Liver (tissue), 9 donors: ENCODE results near the gene SNX32. TPM values are rescaled to one million over a fixed set of nuclear protein-coding genes. Genes with fewer than 3 reads are reported as not detected.

Source experiments
- DNase-seq: peaks from one replicate; pipeline ENCODE4 v3.0.0-alpha.2; 2017; ENCODE audit warnings: low spot score
- H3K27ac ChIP-seq, 2 donors: one replicate each; pipeline ENCODE4 v1.7.0; 2013; ENCODE audit warnings: inconsistent platforms in 2 of 2, low read length in 2 of 2, control low read depth in 1 of 2, low read depth in 1 of 2, mild to moderate bottlenecking in 1 of 2
- H3K27me3 ChIP-seq, 4 donors: one replicate each; pipeline versions ENCODE4 v1.6.1 to v1.7.0; 2013; ENCODE audit warnings: low read length in 3 of 4, inconsistent platforms in 1 of 4, mild to moderate bottlenecking in 1 of 4, moderate library complexity in 1 of 4; ENCODE audit not compliant: control insufficient read depth in 4 of 4, insufficient read depth in 4 of 4
- H3K36me3 ChIP-seq, 4 donors: one replicate each; pipeline versions ENCODE4 v1.6.1 to v1.7.0; 2013; ENCODE audit warnings: low read length in 3 of 4, mild to moderate bottlenecking in 3 of 4, low read depth in 1 of 4, moderate library complexity in 1 of 4; ENCODE audit not compliant: control insufficient read depth in 4 of 4, insufficient read depth in 3 of 4
- H3K4me1 ChIP-seq, 4 donors: one replicate each; pipeline versions ENCODE4 v1.6.1 to v1.7.0; 2013; ENCODE audit warnings: low read length in 3 of 4, mild to moderate bottlenecking in 3 of 4, moderate library complexity in 1 of 4; ENCODE audit not compliant: control insufficient read depth in 4 of 4, insufficient read depth in 4 of 4
- H3K4me3 ChIP-seq, 3 donors: one replicate each; pipeline versions ENCODE4 v1.6.1 to v1.7.0; 2013; ENCODE audit warnings: low read length in 3 of 3, control low read depth in 1 of 3, low read depth in 1 of 3, mild to moderate bottlenecking in 1 of 3
- H3K9ac ChIP-seq, 2 donors: one replicate each; pipeline ENCODE4 v1.7.0; 2013; ENCODE audit warnings: low read length in 2 of 2, mild to moderate bottlenecking in 2 of 2, moderate library complexity in 2 of 2, control low read depth in 1 of 2, low read depth in 1 of 2
- H3K9me3 ChIP-seq, 4 donors: one replicate each; pipeline versions ENCODE4 v1.6.1 to v1.7.0; 2013; ENCODE audit warnings: low read length in 3 of 4; ENCODE audit not compliant: control insufficient read depth in 4 of 4
- EGR1 ChIP-seq, 2 donors: IDR thresholded peaks; 2 replicates each; pipeline ENCODE4 v1.6.1; 2016 to 2018; ENCODE audit warnings: antibody characterized with exemption in 2 of 2, low read depth in 2 of 2
- GABPA ChIP-seq, 2 donors: IDR thresholded peaks in 1 of 2; conservative IDR thresholded peaks in 1 of 2; 2 replicates each; pipeline ENCODE4 v1.6.1; 2016; ENCODE audit warnings: antibody characterized with exemption in 2 of 2, mild to moderate bottlenecking in 1 of 2, moderate library complexity in 1 of 2
- HNF4G ChIP-seq: IDR thresholded peaks from 2 replicates; pipeline ENCODE4 v1.6.1; 2016; ENCODE audit warnings: antibody characterized with exemption
- NR2F2 ChIP-seq: IDR thresholded peaks from 2 replicates; pipeline ENCODE4 v1.6.1; 2016; ENCODE audit warnings: antibody characterized with exemption
- RAD21 ChIP-seq, 2 donors: IDR thresholded peaks; 2 replicates each; pipeline ENCODE4 v1.6.1; 2016; ENCODE audit warnings: antibody characterized with exemption in 2 of 2, mild to moderate bottlenecking in 2 of 2
- REST ChIP-seq: IDR thresholded peaks from 2 replicates; pipeline ENCODE4 v1.6.1; 2016; ENCODE audit warnings: antibody characterized with exemption, mild to moderate bottlenecking
- RXRA ChIP-seq, 2 donors: IDR thresholded peaks; 2 replicates each; pipeline ENCODE4 v1.6.1; 2017 to 2018; ENCODE audit warnings: antibody characterized with exemption in 2 of 2, mild to moderate bottlenecking in 1 of 2
- YY1 ChIP-seq: IDR thresholded peaks from 2 replicates; pipeline ENCODE4 v1.6.1; 2016; ENCODE audit warnings: antibody characterized with exemption, mild to moderate bottlenecking
- WGBS: extraction: QIAGEN DNeasy Blood & Tissue Kit; methylation state at CpG from one replicate; pipeline ENCODE4 v1.1.7; 2013; 5-methylcytosine and 5-hydroxymethylcytosine counted together
- polyA plus RNA-seq, 2 donors: library from polyadenylated mRNA; stranded (reverse) in 1 of 2; unstranded in 1 of 2; fragments of 200-250 nt in 1 of 2; fragments of >200 nt in 1 of 2; fragmentation: Nextera tagmentation in 1 of 2; extraction: Ambion mirVana in 1 of 2; gene quantifications; one replicate each; pipeline versions ENCODE4 v1.2.1 to v1.2.3, GENCODE V29; 2013 to 2015
- total RNA-seq, 2 donors: library from RNA; depleted of rRNA; stranded (reverse); fragments of >200 nt; gene quantifications; one replicate each; pipeline ENCODE4 v1.2.3, GENCODE V29; 2014
- TF ChIP-seq, protein P1 (sequence below): IDR thresholded peaks from 2 replicates; pipeline ENCODE4 v1.6.1; 2016; ENCODE audit warnings: antibody characterized with exemption
- TF ChIP-seq, protein P2 (sequence below): fragments of 150-350 bp; IDR thresholded peaks from 2 replicates; pipeline ENCODE4 v1.5.1; 2017; ENCODE audit warnings: improper control_type of control experiment, low read depth, low read length; ENCODE audit not compliant: missing input control
- donor health status: healthy.
- donor health status: healthy.
- donor health status: healthy.
- donor health status: healthy.
- donor health status: healthy.

Gene SNX32
- total and polyA plus RNA-seq, 4 donors, result under 0.01 to 0.38 (median 0.06) TPM

GRCh38 chr11:65810046-65810868 is 23.5 kb upstream of the SNX32 start:
- no peak overlapping the region for H3K4me3 ChIP-seq
- H3K9ac ChIP-seq, result no peak overlapping the region
- no peaks in the 10 kb centered on the region for H3K36me3 ChIP-seq
- DNase-seq, result no peak
- no peaks in the 10 kb centered on the region for H3K9me3 ChIP-seq
- TF ChIP-seq, protein P1, sequence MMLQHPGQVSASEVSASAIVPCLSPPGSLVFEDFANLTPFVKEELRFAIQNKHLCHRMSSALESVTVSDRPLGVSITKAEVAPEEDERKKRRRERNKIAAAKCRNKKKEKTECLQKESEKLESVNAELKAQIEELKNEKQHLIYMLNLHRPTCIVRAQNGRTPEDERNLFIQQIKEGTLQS, result no peak
- TF ChIP-seq REST, result no peak
- TF ChIP-seq GABPA (IDR thresholded peaks at IDR 0.05 in 1 of 2, conservative IDR thresholded peaks at IDR 0.05 in 1 of 2), result no peak
- TF ChIP-seq RAD21 (IDR thresholded peaks at IDR 0.05), result no peak
- H3K27ac ChIP-seq, result no peak overlapping the region
- WGBS, result 84% methylated on average over 23 of the region's 23 CpGs
- H3K4me1 ChIP-seq, result no peaks in the 10 kb centered on the region
- H3K27me3 ChIP-seq, result peaks cover 0 to 3% (median 0%) of the 10 kb centered on the region in 4 donors

- H3K9me3 ChIP-seq, result no peaks in the 10 kb centered on the region
- no peak overlapping the region for H3K27ac ChIP-seq
- no peak overlapping the region for H3K4me3 ChIP-seq
- 65% methylated on average over 19 of the region's 19 CpGs for WGBS
- peaks cover 0 to 3% (median 0%) of the 10 kb centered on the region in 4 donors for H3K27me3 ChIP-seq
- H3K4me1 ChIP-seq, result peaks cover 0 to 2% (median under 1%) of the 10 kb centered on the region in 4 donors
- no peak for DNase-seq
- H3K36me3 ChIP-seq, result no peaks in the 10 kb centered on the region
- H3K9ac ChIP-seq, result no peak overlapping the region
- no peak for TF ChIP-seq EGR1 (IDR thresholded peaks at IDR 0.05; ENCODE audit: low read depth in 2 of 2)
- TF ChIP-seq NR2F2, result no peak
- no peak for TF ChIP-seq YY1
- TF ChIP-seq HNF4G, result no peak
- TF ChIP-seq RXRA (IDR thresholded peaks at IDR 0.05), result no peak
- TF ChIP-seq, protein P2, sequence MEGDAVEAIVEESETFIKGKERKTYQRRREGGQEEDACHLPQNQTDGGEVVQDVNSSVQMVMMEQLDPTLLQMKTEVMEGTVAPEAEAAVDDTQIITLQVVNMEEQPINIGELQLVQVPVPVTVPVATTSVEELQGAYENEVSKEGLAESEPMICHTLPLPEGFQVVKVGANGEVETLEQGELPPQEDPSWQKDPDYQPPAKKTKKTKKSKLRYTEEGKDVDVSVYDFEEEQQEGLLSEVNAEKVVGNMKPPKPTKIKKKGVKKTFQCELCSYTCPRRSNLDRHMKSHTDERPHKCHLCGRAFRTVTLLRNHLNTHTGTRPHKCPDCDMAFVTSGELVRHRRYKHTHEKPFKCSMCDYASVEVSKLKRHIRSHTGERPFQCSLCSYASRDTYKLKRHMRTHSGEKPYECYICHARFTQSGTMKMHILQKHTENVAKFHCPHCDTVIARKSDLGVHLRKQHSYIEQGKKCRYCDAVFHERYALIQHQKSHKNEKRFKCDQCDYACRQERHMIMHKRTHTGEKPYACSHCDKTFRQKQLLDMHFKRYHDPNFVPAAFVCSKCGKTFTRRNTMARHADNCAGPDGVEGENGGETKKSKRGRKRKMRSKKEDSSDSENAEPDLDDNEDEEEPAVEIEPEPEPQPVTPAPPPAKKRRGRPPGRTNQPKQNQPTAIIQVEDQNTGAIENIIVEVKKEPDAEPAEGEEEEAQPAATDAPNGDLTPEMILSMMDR, result no peak
- TF ChIP-seq GABPA (IDR thresholded peaks at IDR 0.05 in 1 of 2, conservative IDR thresholded peaks at IDR 0.05 in 1 of 2), result no peak
Measured at GRCh38 chr11:65811764-65812475, 21.8 kb upstream of the SNX32 start.
